ENCODE results near the gene KSR2. TPM values are rescaled to one million over a fixed set of nuclear protein-coding genes. Genes with fewer than 3 reads are reported as not detected.

The KSR2 gene
- total RNA-seq, 1 donor from 2014 or later = not detected

DNA sequence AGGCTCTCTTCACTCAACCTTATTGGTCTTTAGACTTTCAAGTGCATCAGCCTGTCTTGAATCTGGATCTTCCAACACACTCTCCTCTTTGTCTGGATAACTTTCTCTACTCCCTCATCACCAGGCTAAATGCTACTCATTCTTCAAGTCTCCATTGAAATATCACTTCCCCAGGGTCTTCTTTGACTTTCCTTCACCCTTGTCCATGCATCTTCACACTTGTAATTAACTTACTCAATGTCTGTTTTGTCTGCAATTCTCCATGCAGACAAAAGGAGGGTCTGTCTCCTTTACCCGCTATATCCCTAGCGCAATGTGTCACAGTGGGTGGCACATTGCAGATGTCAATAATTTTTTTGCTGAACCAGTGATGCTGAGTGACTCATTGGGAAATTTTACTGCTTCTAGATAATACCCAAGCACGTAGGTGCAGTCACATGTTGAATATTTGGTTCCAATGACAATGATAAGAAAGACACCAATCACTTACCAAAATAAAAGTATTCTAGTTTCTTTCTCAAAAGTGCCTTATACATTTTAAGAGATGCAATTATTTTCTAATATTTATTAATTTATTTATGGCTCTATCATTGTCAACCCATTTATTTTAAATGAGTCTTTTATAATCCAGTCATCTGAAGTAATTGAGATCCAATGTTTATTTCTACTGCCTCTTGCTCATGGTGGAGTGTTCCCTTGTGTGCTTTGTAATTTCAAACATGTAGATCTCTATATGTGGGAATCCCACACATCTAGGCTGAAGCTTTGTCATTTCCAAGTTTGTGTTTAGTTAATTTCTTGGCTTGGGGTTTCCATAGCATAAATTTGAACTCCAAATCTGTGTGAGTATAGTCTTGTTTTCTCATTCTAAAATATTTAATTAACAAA, 26.0 kb upstream of the KSR2 start:
- DNase-seq (ENCODE audit: low spot score) = no peak
- H3K27ac Mint-ChIP-seq (ENCODE audit: unreplicated experiment) = no peak overlapping the region
- peaks cover 5% of the 10 kb centered on the region for H3K9me3 Mint-ChIP-seq (ENCODE audit: low read depth)
- TF ChIP-seq, protein P1, sequence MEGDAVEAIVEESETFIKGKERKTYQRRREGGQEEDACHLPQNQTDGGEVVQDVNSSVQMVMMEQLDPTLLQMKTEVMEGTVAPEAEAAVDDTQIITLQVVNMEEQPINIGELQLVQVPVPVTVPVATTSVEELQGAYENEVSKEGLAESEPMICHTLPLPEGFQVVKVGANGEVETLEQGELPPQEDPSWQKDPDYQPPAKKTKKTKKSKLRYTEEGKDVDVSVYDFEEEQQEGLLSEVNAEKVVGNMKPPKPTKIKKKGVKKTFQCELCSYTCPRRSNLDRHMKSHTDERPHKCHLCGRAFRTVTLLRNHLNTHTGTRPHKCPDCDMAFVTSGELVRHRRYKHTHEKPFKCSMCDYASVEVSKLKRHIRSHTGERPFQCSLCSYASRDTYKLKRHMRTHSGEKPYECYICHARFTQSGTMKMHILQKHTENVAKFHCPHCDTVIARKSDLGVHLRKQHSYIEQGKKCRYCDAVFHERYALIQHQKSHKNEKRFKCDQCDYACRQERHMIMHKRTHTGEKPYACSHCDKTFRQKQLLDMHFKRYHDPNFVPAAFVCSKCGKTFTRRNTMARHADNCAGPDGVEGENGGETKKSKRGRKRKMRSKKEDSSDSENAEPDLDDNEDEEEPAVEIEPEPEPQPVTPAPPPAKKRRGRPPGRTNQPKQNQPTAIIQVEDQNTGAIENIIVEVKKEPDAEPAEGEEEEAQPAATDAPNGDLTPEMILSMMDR (IDR thresholded peaks at IDR 0.05) = no peak
- peaks cover 12% of the 10 kb centered on the region for H3K27me3 Mint-ChIP-seq (ENCODE audit: low read depth)
- no peaks in the 10 kb centered on the region for H3K4me1 Mint-ChIP-seq (ENCODE audit: low read depth)
- no peaks in the 10 kb centered on the region for H3K36me3 Mint-ChIP-seq (ENCODE audit: low read depth)
- H3K4me3 Mint-ChIP-seq (ENCODE audit: unreplicated experiment) = no peak overlapping the region

DNA sequence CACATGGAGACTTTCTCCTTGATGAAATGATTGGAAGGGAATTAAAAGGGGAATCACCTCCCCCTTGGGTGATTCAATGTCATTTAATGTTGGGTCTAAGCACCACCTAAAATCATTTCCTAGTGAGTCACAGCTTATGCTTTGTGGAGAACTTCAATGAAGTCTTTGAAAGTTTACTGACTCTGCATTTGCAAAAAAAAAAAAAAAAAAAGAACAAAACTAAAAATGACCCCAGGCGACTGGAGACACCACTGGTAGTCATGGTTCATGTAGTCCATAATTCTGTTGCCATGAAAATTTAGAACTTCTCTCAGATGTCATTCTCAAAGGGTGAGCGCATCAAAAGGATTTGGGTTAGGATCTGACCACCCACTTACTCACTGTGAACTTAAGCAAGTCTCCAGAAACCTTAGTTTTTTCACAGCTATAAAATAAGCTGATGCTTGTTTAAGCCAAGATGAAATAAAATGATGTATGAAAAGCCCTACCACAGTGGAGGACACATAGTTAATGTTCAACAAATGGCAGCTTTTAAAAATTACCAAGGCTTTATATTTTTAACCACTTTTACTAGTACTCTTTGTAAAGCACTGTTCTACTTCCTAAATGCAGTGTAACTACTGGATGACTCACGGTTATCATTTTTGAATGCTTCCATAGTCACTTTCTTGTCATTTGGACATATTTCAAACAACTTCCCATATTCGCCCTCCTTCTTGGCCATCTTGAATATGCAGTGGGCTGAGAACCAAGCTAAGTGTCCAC, 18.1 kb upstream of the KSR2 start:
- DNase-seq (ENCODE audit: low spot score) = no peak
- TF ChIP-seq, protein P1 (IDR thresholded peaks at IDR 0.05) = no peak
- no peaks in the 10 kb centered on the region for H3K36me3 Mint-ChIP-seq (ENCODE audit: low read depth)
- peaks cover 3% of the 10 kb centered on the region for H3K4me1 Mint-ChIP-seq (ENCODE audit: low read depth)
- peaks cover 3% of the 10 kb centered on the region for H3K9me3 Mint-ChIP-seq (ENCODE audit: low read depth)
- H3K27me3 Mint-ChIP-seq (ENCODE audit: low read depth) = peaks cover 15% of the 10 kb centered on the region
- no peak overlapping the region for H3K4me3 Mint-ChIP-seq (ENCODE audit: unreplicated experiment)
- no peak overlapping the region for H3K27ac Mint-ChIP-seq (ENCODE audit: unreplicated experiment)

- peaks cover 9% of the 10 kb centered on the region for H3K27me3 Mint-ChIP-seq (ENCODE audit: low read depth)
- no peak overlapping the region for H3K4me3 Mint-ChIP-seq (ENCODE audit: unreplicated experiment)
- peaks cover 3% of the 10 kb centered on the region for H3K9me3 Mint-ChIP-seq (ENCODE audit: low read depth)
- no peak for DNase-seq (ENCODE audit: low spot score)
- no peak overlapping the region for H3K27ac Mint-ChIP-seq (ENCODE audit: unreplicated experiment)
- TF ChIP-seq, protein P1 (IDR thresholded peaks at IDR 0.05) = no peak
- peaks cover 3% of the 10 kb centered on the region for H3K4me1 Mint-ChIP-seq (ENCODE audit: low read depth)
- H3K36me3 Mint-ChIP-seq (ENCODE audit: low read depth) = no peaks in the 10 kb centered on the region
Measured at GRCh38 chr12:117985182-117985581, 16.4 kb upstream of the KSR2 start.

- H3K9me3 Mint-ChIP-seq (ENCODE audit: low read depth) = no peaks in the 10 kb centered on the region
- TF ChIP-seq, protein P1 (IDR thresholded peaks at IDR 0.05) = no peak
- peaks cover 16% of the 10 kb centered on the region for H3K27me3 Mint-ChIP-seq (ENCODE audit: low read depth)
- no peak overlapping the region for H3K4me3 Mint-ChIP-seq (ENCODE audit: unreplicated experiment)
- no peaks in the 10 kb centered on the region for H3K4me1 Mint-ChIP-seq (ENCODE audit: low read depth)
- H3K36me3 Mint-ChIP-seq (ENCODE audit: low read depth) = no peaks in the 10 kb centered on the region
- H3K27ac Mint-ChIP-seq (ENCODE audit: unreplicated experiment) = no peak overlapping the region
- no peak for DNase-seq (ENCODE audit: low spot score)
Measured at GRCh38 chr12:117981267-117981666, 12.5 kb upstream of the KSR2 start.

- Mint-ChIP-seq H3K27me3 (ENCODE audit: low read depth) (peaks cover 16% of the 10 kb centered on the region), H3K4me1 (ENCODE audit: low read depth) (no peaks in the 10 kb centered on the region), H3K27ac (ENCODE audit: unreplicated experiment) (no peak overlapping the region), H3K36me3 (ENCODE audit: low read depth) (no peaks in the 10 kb centered on the region), H3K9me3 (ENCODE audit: low read depth) (no peaks in the 10 kb centered on the region), H3K4me3 (ENCODE audit: unreplicated experiment) (no peak overlapping the region)
- TF ChIP-seq, protein P1 (IDR thresholded peaks at IDR 0.05) = no peak
- no peak for DNase-seq (ENCODE audit: low spot score)
Measured at GRCh38 chr12:117980616-117981015, 11.8 kb upstream of the KSR2 start.
